ENCODE measurements around the gene MPP7. TPM values are rescaled to one million over a fixed set of nuclear protein-coding genes. Genes with fewer than 3 reads are reported as not detected.
A peak's percentile ranks its signal among the peaks of the same experiment; 100 is the strongest.
"Not testable (repeated sequence)": the region's sequence is repeated elsewhere in the genome, so short reads cannot be mapped to it uniquely, and the experiment has no call there.

Gene MPP7
- 3.9 TPM for polyA plus RNA-seq (2013, experiment 1 of 2)
- 4.3 TPM for polyA plus RNA-seq (2013, experiment 2 of 2)

DNA sequence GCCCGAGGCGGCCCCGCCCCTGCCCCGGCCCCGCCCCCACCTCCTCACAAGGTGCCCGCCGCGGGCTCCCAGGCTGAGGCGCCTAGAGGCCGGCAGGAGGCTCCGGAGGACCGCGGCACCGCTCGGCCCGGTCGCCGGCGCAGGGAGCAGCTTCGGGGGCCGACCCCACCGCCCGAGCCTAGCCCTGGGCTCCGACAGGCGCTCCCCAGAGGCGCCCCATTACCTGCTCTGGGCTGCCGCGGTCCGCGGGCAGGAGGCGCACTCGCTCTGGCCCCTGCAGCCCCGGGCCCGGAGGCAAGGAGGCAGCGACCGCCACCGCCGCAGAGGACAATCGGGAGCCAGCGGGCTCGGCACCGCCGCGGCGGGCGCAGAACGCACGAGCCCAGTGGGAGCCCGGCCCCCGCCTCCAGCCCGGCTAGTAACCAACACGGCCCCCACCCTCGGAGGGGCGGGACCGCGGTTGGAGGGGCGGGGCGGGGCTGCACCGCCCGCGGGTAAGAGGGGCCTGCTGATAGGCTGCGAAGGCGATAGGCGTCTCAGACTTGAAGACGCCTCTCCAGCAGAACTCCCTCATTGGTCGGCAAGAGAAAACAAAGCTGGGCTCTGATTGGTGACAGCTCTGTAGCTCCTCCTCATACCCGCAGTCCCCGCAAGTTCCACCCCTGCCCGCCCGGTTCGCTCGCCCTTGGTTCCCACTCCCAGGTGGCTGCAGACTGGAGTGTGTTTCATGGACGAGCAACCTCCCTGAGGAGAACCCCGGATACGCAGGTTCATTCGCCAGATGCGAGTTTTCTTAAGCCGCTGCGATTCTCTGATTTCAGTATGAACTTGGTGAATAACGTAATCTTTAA is at the start of gene MPP7:
MPP7 (minus strand) TSS at position 427 of the 851 bp plus-strand sequence. CDS start 64,460 bp downstream, outside the sequence.
- Histone ChIP-seq H3K27me3 (ENCODE audit: insufficient read depth, low read length) (peaks cover 35% of the 10 kb centered on the region), H3K27ac (ENCODE audit: low read depth, low read length) (peak within 1 kb of the TSS; percentile 96; the same call in 1 of the 2 replicates)
- under 1% methylated on average over 79 of the region's 80 CpGs for WGBS

DNA sequence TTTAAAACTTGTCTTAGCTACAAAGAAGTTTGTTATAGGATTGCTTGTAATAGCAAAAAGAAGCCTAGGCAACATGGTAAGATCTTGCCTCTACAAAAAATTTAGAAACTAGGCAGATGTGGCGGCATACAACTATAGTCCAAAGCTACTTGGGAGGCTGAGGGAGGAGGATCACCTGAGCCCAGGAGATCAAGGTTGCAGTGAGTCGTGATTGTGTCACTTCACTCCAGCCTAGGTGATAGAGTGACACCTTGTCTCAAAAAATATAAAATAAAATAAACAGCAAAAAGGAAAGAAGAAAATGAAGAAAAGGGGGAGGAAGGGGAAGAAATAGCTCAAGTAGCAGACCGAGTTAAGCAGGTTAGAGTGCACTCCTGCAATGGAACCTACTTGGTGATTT is 47.0 kb upstream of the MPP7 start:
- Histone ChIP-seq H3K4me1 (ENCODE audit: insufficient read depth, low read length) (no peaks in the 10 kb centered on the region), H3K27ac (ENCODE audit: low read depth, low read length) (no peak overlapping the region), H3K36me3 (ENCODE audit: insufficient read depth, low read length) (no peaks in the 10 kb centered on the region), H3K27me3 (ENCODE audit: insufficient read depth, low read length) (no peaks in the 10 kb centered on the region), H3K4me3 (ENCODE audit: low read length) (no peak overlapping the region), H3K9me3 (ENCODE audit: insufficient read depth, low read depth, low read length) (0 out of 2 replicates have a peak, but pooled peaks cover 5% of the 10 kb centered on the region), H3K9ac (ENCODE audit: low read depth, low read length) (no peak overlapping the region)
- WGBS = 69% methylated on average over 2 of the region's 3 CpGs

More for the DNA sequence above, at the start of gene MPP7:
- Histone ChIP-seq H3K4me3 (ENCODE audit: low read length) (peak within 1 kb of the TSS; percentile 77), H3K9ac (ENCODE audit: low read depth, low read length) (peak within 1 kb of the TSS; percentile 91), H3K36me3 (ENCODE audit: insufficient read depth, low read length) (no peaks in the 10 kb centered on the region), H3K4me1 (ENCODE audit: insufficient read depth, low read length) (peaks cover 8% of the 10 kb centered on the region; the same call in 1 of the 2 replicates), H3K9me3 (ENCODE audit: insufficient read depth, low read depth, low read length) (no peaks in the 10 kb centered on the region)

DNA sequence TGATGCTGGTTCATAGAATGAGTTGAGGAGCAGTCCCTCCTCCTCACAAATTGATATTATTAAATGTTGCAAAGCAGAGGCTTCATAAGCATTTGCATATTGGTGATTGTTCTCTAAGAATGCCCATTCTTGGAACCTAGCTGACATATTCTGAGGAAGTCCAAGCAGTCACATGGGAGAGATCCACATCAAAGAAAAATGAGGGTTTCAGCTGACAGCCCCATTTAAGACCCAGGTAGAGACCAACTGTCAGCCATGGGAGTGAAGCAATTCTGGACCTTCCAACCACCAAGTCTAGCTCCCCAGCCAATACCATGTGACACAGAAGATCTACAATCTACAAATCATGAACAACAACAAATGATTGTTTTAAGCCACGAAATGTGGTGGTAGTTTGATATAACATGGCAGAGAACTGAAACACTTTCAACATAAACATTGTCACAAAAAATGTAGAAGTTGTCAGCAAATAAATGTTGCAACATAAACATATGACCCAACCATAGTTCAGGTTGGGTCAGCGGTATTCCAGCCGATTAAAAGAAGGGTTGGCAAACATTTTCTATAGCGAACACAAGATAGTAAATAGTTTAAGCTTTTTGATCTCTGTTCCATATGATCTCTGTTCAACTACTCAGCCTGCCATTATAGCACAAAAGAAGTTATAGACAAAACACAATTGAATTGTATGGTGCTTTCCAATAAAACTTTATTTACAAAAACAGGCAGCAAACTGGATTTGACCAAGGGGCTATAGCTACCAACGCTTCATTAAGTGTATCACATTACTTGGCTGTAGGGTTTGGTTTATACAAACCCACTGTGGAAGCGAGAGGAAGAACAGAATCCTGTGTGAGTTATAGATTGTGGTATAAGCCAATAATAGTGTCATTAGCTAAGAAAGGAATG is 41.4 kb upstream of the MPP7 start:
- no peaks in the 10 kb centered on the region for H3K4me1 ChIP-seq (ENCODE audit: insufficient read depth, low read length)
- H3K9ac ChIP-seq (ENCODE audit: low read depth, low read length) = no peak overlapping the region
- 0 out of 2 replicates have a peak, but pooled peaks cover 5% of the 10 kb centered on the region for H3K9me3 ChIP-seq (ENCODE audit: insufficient read depth, low read depth, low read length)
- H3K27me3 ChIP-seq (ENCODE audit: insufficient read depth, low read length) = no peaks in the 10 kb centered on the region
- no peaks in the 10 kb centered on the region for H3K36me3 ChIP-seq (ENCODE audit: insufficient read depth, low read length)
- H3K27ac ChIP-seq (ENCODE audit: low read depth, low read length) = no peak overlapping the region
- 78% methylated on average over 5 of the region's 6 CpGs for WGBS
- H3K4me3 ChIP-seq (ENCODE audit: low read length) = no peak overlapping the region

DNA sequence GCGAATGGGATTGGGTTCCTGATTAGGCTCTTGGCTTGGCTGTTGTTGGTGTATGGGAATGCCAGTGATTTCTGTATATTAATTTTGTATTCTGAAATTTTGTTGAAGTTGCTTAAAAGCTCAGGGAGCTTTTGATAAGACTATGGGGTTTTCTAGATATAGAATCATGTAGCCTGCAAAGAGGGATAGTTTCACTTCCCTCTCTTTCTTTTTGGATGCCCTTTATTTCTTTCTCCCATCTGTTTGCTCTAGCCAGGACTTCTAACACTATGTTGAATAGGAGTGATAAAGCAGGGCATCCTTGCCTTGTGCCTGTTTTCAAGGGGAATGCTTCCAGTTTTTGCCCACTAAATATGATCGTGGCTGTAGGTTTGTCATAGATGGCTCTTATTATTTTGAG is 40.4 kb upstream of the MPP7 start:
- H3K9me3 ChIP-seq (ENCODE audit: insufficient read depth, low read depth, low read length) = 0 out of 2 replicates have a peak, but pooled peaks cover 5% of the 10 kb centered on the region
- H3K27me3 ChIP-seq (ENCODE audit: insufficient read depth, low read length) = no peaks in the 10 kb centered on the region
- no peaks in the 10 kb centered on the region for H3K4me1 ChIP-seq (ENCODE audit: insufficient read depth, low read length)
- 94% methylated on average over 2 of the region's 2 CpGs for WGBS
- H3K36me3 ChIP-seq (ENCODE audit: insufficient read depth, low read length) = no peaks in the 10 kb centered on the region
- H3K4me3 ChIP-seq (ENCODE audit: low read length) = no peak overlapping the region
- H3K9ac ChIP-seq (ENCODE audit: low read depth, low read length) = no peak overlapping the region
- H3K27ac ChIP-seq (ENCODE audit: low read depth, low read length) = no peak overlapping the region

DNA sequence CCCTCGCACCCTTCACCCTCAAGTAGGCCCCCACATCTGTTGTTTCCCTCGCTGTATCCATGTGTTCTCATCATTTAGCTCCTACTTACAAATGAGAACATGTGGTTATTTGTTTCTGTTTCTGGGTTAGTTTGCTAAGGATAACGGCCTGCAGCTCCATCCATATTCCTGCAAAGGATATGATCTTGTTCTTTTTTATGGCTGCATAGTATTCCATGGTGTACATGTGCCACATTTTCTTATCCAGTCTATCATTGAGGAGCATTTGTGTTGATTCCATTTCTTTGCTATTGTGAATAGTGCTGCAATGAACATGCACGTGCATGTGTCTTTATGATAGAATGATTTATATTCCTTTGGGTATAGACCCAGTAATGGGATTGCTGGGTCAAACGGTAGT is 38.8 kb upstream of the MPP7 start:
- 94% methylated on average over 4 of the region's 5 CpGs for WGBS
- H3K4me1 ChIP-seq (ENCODE audit: insufficient read depth, low read length); H3K27ac ChIP-seq (ENCODE audit: low read depth, low read length); H3K9ac ChIP-seq (ENCODE audit: low read depth, low read length); H3K9me3 ChIP-seq (ENCODE audit: insufficient read depth, low read depth, low read length); H3K27me3 ChIP-seq (ENCODE audit: insufficient read depth, low read length); H3K4me3 ChIP-seq (ENCODE audit: low read length); H3K36me3 ChIP-seq (ENCODE audit: insufficient read depth, low read length): not testable (repeated sequence)

DNA sequence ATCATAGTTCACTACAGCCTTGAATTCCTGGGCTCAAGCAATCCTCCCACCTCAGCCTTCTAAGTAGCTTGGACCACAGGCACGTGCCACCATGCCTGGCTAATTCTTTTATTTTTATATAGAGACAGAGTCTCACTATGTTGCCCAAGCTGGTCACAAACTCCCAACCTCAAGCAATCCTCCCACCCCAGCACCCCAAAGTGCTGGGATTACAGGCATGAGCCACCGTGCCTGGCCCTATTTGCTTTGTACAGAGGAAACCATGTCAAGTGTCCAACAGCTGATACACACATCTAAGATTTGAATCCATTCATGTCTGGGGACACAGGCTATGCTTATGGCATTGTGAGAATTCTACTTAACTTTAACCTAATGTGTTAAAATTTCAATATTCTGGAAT is 29.9 kb upstream of the MPP7 start:
- Histone ChIP-seq H3K27me3 (ENCODE audit: insufficient read depth, low read length) (no peaks in the 10 kb centered on the region), H3K27ac (ENCODE audit: low read depth, low read length) (no peak overlapping the region), H3K36me3 (ENCODE audit: insufficient read depth, low read length) (no peaks in the 10 kb centered on the region), H3K4me3 (ENCODE audit: low read length) (no peak overlapping the region), H3K9ac (ENCODE audit: low read depth, low read length) (no peak overlapping the region), H3K9me3 (ENCODE audit: insufficient read depth, low read depth, low read length) (no peaks in the 10 kb centered on the region), H3K4me1 (ENCODE audit: insufficient read depth, low read length) (peaks cover 4% of the 10 kb centered on the region)
- 91% methylated on average over 2 of the region's 2 CpGs for WGBS

DNA sequence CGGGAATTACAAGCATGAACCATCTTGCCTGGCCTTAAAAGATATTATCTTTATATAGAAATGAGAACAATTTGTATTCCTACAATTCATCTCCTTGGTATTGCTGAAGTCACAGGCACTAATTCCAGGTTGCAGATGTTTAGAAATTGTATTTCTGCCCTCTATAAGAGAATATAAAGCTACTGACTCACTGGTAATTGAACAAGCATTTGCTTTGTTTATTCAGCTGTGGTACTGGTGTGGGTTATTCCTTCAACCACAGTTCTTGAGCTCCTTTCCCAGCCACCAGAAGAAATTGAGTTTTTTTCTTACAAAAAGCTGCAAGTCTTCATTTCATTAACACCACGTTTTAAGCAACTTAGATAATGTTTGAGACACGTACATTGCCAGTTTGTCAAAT is 29.0 kb upstream of the MPP7 start:
- Histone ChIP-seq H3K9ac (ENCODE audit: low read depth, low read length) (no peak overlapping the region), H3K9me3 (ENCODE audit: insufficient read depth, low read depth, low read length) (no peaks in the 10 kb centered on the region), H3K4me3 (ENCODE audit: low read length) (no peak overlapping the region), H3K4me1 (ENCODE audit: insufficient read depth, low read length) (peaks cover 12% of the 10 kb centered on the region), H3K36me3 (ENCODE audit: insufficient read depth, low read length) (no peaks in the 10 kb centered on the region), H3K27me3 (ENCODE audit: insufficient read depth, low read length) (no peaks in the 10 kb centered on the region), H3K27ac (ENCODE audit: low read depth, low read length) (no peak overlapping the region)
- 83% methylated on average over 2 of the region's 3 CpGs for WGBS

DNA sequence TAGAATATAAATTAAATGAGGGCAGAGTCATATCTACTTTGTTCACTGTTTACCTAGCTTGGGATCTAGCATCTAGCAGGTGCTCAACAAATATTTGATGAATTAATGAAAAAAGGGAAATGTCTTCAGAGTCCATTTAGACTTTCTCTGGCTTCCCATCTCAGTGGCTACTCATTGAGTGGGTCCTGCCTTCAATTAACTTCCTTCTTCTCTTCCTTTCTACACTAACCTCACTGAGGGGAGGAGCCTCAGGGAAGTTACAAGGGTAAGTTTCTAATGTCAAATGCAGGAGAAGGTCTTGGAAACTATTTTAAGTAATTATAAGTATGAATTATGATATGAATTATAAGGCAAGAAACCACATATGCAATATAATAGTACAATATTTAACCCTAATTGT is 28.2 kb upstream of the MPP7 start:
- Histone ChIP-seq H3K36me3 (ENCODE audit: insufficient read depth, low read length) (no peaks in the 10 kb centered on the region), H3K9me3 (ENCODE audit: insufficient read depth, low read depth, low read length) (no peaks in the 10 kb centered on the region), H3K27ac (ENCODE audit: low read depth, low read length) (no peak overlapping the region), H3K9ac (ENCODE audit: low read depth, low read length) (no peak overlapping the region), H3K4me3 (ENCODE audit: low read length) (no peak overlapping the region), H3K27me3 (ENCODE audit: insufficient read depth, low read length) (no peaks in the 10 kb centered on the region), H3K4me1 (ENCODE audit: insufficient read depth, low read length) (peaks cover 19% of the 10 kb centered on the region)

DNA sequence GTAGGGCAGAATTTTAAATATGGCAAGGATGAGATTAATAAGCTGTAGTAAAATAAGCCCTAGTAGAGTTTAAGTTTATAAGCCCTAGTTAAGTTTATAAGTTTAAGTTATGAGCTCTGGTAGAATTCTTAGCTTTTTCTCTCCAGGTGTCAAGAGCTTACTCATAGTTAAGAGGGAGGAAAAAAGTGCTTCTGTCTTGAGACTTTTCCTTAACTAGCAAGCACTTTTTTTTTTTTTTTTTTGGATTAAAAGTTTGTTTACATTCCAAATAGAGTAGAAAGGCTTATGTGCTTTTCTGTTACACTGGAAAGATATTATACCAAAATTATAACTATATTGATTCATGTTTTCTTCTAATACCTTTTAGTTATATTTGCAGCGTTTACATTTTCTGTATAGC is 25.5 kb upstream of the MPP7 start:
- H3K27ac ChIP-seq (ENCODE audit: low read depth, low read length) = no peak overlapping the region
- no CpG with 5 or more reads among the region's 1 CpG for WGBS

DNA sequence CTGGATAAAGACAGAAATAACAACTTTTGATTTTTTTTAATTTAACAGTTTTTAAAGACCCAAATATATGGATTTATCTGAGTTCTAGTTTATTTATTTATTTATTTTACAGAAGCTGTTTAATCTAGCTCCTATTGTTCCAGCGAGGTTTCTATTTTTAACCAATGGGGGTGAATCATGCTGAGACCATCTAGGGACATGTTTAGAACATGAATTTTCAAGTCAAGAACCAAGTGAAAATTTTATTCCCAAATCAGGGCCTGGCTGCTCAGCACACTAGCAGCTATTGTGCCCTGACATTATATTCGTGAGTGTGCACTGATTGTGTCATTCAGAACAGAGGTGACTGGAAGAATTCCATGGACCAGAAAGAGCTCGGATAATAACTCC is 24.6 kb upstream of the MPP7 start:
- no peaks in the 10 kb centered on the region for H3K36me3 ChIP-seq (ENCODE audit: insufficient read depth, low read length)
- H3K4me1 ChIP-seq (ENCODE audit: insufficient read depth, low read length) = peaks cover 19% of the 10 kb centered on the region
- 85% methylated on average over 3 of the region's 3 CpGs for WGBS
- H3K27ac ChIP-seq (ENCODE audit: low read depth, low read length) = no peak overlapping the region
- no peaks in the 10 kb centered on the region for H3K9me3 ChIP-seq (ENCODE audit: insufficient read depth, low read depth, low read length)
- H3K4me3 ChIP-seq (ENCODE audit: low read length) = no peak overlapping the region
- H3K27me3 ChIP-seq (ENCODE audit: insufficient read depth, low read length) = no peaks in the 10 kb centered on the region
- no peak overlapping the region for H3K9ac ChIP-seq (ENCODE audit: low read depth, low read length)

More for the DNA sequence above, 25.5 kb upstream of the MPP7 start:
- H3K9me3 ChIP-seq (ENCODE audit: insufficient read depth, low read depth, low read length) = no peaks in the 10 kb centered on the region
- no peak overlapping the region for H3K4me3 ChIP-seq (ENCODE audit: low read length)
- H3K36me3 ChIP-seq (ENCODE audit: insufficient read depth, low read length) = no peaks in the 10 kb centered on the region
- H3K4me1 ChIP-seq (ENCODE audit: insufficient read depth, low read length) = peaks cover 19% of the 10 kb centered on the region
- no peaks in the 10 kb centered on the region for H3K27me3 ChIP-seq (ENCODE audit: insufficient read depth, low read length)
- H3K9ac ChIP-seq (ENCODE audit: low read depth, low read length) = no peak overlapping the region

Measured in HUES64 (cell line).